TTC549 (cell line): ENCODE data around the gene PELI2.

Experiments
- FAIRE-seq: peaks from 2 replicates; lab custom pipeline; 2012; peaks lifted over from hg19 to GRCh38; lab: Jason Lieb, UNC

The PELI2 gene

DNA sequence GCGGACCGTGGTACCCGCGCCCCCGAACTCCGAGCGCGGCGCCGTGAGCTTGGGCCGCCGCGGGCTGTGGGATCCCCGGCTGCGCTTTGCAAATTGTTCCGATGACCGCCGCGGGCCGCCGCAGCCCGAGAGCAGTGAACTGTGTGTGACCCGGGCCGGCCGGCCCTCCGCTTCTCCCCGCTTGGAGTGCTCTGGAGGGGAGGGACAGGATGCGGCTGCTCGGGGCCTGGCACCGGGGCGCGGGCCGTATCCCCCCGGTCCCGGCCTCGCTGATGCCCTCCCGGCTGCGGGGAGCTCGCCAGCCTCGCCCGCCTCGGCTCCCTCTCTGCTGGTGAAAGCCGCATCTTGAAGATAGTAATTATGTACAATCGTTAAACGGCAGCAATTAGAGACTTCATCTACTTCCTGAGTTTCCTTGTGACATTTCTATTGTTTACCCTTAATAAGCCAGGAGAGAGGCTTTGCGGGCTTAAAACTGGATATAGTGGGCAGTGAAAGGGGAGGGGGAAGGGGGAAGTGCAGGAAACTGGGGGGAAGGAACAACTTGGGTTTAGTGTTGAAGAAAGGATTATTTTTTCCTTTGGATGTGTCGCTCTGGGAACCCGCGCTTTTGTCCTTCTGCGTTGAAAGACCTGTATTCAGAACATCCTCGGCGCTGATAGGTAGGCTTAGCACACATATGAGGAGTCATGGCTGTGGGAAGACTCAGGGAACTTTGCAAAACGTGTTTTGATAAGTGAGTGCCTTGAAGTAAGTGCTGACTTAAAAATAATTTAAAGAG, 1.2 kb downstream of the PELI2 start:
- FAIRE-seq, result no peak

DNA sequence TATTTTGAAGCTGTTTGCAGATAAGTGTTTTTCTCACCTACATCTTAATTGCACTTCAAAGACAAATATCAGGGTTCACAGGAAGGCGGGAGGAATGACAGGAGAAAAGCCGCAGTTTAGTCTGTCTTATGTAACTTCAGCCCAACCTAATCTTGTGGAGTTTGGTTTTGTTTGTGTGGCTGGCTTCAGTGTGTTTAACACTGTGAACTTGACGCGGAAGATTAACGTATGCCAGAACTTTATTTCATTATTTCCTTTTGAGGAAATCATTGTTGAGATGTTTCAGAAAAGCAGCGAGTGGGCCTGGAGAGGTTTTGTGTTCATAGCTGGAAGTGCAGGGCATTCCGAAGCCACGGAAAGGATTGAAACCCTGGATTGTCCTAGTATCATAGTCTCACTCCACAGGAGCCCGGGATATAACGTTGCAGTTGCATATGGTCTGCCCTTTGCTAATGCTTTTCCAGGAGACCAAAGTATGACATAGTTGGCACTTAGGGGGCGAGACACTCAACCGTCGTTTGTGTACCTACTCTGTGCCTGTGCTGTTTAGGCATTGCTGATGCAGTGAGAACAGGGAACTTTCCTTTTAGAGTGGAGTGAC, 2.0 kb downstream of the PELI2 start:
- no peak for FAIRE-seq

DNA sequence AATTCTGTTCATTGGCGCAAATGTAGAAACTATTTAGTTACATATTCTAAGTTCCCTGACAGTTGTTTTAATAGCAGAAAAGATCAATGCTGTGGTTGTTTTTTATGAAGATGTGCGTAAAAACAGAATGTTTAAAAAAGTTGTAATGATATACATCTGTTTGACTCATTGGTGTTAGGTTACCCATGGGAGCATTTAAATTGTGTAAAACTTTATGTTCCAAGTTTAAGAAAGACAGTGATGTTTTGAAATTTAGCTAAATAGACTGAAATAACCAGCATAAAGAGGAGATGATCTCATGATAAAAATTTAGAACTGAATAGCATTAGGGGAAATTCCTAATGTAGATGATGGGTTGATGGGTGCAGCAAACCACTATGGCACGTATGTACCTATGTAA, 3.6 kb downstream of the PELI2 start:
- no peak for FAIRE-seq

DNA sequence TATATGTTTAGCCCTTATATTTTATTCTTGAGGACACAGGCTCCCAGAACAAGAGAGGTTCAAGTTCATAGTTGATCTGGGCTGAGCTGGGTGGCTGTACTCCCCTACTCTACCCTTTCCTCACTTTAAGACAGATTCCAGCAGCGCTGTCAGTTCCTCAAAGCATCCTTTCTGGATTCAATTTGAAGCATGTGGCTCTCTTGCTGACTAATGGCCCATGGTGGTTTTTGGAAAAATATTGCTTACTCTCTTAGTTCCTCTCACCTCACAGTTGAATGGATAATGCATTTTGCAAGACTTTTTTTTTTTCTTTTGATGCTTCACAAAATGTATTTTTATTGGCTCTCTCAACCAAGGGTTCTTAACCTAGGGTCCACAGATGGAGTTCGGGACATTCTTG, 4.1 kb downstream of the PELI2 start:
- FAIRE-seq, result no peak

DNA sequence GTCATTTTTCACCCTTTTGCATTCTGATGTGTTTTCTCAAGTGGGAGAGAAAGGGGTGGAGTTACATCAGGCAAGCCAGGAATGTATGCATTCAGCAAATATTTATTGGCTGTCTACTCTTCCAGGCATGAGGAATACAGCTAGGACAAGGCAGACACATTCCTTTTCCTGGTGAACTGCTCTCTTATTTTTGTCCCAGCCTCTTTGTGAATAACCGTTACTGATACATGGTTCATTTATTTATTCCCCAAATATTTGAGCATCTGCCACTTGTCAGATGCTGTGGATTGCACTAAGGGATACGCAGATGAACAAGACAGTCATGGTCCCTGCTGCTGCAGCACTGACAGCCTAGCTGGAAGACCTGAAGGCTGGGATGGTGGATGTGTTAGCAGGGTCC, 6.1 kb downstream of the PELI2 start:
- FAIRE-seq, result no peak

DNA sequence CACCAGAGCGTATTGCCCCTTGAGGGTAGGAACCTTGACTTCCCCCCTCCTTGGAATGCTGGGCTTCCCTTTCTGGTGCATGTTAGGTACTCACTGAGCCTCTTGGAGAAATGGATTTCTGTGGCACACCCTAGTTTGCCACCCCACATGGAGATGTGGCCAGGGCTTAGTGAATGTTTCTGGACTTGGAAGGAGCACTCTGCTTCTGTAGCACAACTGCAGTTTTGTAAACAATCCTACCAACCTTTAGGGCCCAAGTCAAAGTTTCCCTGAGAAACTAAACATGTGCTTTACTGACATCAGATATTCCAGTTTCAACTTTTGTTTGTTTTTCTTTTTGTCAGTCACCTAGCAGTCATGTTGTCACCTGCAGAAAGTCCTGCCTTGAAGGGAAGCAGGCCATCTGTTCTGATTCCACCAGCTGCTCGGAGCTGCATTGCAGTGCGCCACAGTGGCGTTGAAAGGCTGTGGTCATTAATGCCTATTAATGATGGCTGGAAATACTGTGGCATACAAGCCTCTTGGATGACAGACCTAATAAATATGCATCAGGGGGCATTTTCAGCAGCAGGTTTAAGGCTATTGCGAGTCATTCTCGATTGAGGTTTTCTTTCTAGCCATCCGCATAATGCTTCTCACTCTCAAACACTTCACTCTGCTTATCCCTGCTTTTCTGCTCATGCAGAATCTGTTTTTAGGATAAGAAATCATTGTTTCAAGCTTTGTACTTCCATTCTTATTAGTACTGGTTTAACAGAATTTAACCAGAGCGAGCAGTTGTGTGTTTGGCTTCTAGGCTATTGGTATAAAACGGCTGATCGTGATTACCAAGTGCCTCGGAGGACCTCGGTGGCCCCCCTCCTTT, 7.8 kb downstream of the PELI2 start:
- FAIRE-seq, result no peak

DNA sequence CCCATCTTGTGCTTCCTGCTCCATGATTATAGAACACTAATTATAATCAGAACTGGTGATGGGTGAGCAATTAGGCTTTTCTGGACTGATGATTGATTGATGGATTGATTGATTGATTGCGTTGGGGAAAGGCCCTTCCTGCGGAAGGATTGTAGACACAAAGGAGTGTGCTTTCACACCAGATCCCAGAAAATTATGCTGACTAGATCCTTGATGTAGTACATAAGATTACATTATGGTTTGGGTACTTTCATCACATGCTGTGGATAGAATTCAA, 8.4 kb downstream of the PELI2 start:
- no peak for FAIRE-seq

DNA sequence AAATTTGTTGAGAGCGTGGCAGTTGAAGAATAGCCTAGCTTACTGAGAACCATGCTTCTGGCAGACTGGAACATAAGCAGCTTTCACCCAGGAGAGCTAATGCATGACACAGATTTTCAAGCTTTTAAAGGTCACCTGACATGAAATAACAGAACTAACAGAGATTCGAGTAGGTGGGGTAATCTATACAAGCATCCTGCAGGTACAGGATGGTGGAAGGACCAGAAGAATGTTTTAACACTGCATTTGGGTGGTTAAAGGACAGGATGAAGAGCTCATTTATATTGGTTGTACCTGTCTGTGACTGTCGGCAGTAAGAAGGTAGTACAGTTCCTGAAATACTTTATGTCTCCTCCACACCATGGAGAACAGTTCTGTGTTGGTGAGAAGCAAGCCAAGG, 8.9 kb downstream of the PELI2 start:
- no peak for FAIRE-seq

DNA sequence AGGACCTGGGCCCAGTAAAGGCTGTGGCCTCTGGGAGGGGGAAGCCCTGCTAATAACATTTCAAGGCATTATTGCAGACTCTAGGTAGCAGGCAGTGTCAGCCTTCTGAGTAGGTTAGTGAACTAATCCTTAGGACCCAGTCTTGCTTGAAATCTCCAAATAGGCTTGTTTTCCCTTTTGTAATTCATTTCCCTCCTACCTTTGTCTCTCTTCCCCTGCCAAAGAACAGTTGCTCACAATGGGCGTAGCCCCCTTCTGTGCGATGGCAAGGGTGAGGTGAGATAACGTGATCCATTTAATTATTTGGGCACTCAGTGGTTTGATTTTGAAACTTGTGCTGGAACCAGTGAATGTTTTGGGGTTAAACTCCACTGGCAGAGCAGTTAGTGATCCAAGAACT, 10.9 kb downstream of the PELI2 start:
- no peak for FAIRE-seq

DNA sequence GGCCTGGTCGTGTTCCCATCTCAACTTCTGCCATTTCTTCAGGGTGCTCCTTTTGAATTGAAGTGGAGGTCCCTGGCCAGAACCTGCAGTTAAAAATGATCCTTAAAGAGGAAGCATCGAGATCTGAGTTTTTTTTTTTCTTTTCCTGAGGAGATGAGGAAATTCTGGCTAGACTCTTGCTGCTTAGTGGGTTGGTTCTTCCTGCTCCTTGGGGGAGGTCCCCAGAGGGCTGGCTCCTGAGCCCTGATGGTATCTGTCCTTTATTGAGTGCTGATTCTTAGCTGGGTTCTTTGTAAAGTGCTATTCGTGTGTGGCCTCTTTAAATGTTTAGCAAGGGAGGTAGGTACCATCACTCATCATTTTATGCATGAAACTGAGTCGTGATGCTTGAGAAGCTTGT, 11.7 kb downstream of the PELI2 start:
- no peak for FAIRE-seq

DNA sequence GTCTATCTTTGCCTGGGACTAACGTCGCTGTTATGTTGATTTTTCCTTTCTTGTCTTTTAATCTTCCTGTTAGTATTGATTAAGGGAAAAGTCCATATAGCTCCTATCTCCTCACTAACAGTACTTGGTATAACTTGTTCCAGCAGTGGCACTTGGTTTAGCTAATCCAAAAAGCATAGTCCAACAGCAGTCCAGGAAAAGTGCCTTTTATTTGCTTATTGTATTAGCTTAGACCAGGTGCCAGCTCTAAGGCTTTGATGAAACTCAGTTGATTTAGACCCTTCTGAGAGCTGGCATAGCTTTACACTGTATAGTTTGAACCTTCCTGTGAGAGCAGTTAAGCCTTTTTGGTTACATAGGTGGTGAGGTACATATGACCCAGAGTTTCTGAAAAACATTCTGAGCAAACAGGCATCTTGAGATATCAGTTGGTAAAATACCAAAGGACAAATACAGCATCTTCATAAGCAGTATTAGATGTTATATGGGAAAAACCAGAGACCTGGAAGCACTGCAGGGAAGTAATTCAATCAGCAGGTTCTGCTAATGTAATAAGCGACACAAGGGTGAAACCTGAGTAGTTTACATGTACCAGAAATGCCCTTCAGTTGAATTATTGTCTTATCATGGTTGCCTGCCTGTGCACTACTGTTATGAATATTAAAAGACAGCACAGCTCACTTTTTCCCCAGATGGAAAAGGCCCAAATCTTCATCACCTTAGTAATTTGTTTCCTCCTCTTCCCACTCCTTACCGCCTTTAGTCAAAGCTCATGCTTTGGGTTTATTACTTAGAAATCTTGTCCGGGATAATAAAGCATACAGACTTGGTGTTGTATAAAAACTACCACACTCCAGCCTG, 13.0 kb downstream of the PELI2 start:
- no peak for FAIRE-seq

DNA sequence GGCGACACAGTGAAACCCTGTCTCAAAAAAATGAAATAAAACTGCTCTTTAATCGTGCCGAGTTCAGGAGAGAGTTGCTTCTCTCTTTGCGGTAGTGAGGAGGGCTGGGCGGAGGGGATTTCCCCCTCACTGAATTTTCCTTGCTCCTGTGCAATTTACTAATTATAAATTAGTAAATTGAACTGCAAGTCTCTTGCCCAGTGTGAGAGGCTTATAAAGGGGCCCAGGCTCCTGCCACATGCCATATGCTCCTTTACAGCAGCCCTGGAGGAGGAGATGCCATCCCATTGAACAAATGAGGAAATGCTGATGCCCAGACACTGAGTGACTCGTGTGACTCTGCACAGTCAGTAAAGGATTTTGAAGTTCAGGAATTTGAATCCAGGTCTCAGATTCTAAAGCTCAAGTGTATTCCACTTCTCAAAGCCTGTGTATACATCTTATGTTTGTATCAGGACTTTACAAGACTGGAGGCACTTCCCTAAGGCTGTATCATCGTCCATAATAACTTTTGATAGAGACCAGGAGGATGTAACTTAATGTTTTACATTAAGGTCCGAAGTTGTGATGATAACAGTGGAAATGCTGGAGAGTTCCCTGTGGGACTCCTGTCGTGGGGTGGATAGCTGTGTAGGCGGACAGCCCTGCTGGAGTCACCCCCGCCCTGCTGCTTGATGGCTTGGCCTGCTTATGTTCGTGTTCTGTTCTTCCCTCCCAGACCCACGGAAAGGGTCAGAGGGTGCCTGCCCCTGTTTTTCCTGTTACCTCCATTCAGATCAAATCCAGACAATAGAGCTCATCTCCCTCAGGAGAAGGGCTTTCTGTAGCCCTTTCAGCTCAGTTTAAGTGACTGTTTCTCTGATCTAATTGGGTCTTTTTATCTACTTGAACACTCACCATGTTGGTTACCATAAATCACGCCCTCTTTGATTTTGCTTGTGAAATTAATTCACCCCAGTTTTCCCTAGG, 13.9 kb downstream of the PELI2 start:
- no peak for FAIRE-seq

DNA sequence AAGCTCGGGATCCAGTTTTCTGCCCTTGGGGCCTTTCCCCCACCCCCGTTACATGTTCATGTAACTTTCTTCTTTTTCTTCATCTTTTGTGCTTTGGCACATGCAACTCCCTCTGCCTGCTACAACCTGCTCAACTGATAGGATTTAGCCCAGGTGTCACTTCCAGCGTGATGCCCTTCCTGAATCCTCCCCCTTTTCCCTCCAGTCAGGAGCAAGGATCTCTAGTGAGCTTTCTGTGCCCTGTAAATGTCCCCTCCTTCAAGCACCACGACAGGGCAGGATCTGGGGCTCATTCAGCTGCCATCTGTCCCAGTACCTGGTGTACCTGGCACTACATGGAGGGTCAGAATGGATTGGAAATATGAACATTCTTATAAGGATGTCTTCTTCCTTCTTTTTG, 15.3 kb downstream of the PELI2 start:
- no peak for FAIRE-seq

DNA sequence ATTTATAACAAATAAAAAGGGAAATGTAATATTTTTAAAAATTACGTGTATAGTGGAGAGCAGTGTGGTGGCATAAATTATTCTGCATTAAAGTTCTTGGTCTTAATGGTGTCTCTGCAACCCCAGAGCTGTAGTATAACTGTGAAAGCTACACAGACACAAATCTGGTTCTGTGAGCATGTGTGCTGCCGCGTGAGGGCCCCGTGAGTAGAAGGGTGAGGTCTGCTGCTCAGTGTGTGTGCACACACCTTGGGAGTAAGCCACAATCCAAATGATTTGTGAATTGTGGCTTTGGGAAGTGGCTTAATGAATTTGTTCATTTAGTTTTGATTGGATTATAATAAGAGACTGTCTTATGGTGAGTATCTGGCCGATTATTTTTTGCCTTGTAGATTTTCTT, 16.8 kb downstream of the PELI2 start:
- FAIRE-seq, result no peak

DNA sequence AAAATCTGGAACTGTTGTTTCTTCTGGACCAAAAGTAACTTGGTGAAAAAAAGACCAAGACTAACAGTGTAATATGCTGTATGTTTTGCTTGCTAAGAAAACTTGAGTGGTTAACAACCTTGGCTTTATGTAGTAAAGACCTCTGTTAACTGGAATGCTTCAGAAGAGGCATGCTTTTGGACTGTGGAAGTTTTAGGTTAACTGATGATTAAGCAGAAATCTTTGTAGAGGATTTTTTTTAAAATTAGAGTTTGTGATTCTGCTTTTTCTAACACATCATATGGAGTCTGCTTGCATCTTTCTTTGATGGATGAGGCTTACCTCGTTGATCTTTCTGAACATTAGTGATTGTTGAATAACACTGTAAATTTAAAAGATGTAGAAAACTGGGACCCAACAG, 17.5 kb downstream of the PELI2 start:
- no peak for FAIRE-seq

DNA sequence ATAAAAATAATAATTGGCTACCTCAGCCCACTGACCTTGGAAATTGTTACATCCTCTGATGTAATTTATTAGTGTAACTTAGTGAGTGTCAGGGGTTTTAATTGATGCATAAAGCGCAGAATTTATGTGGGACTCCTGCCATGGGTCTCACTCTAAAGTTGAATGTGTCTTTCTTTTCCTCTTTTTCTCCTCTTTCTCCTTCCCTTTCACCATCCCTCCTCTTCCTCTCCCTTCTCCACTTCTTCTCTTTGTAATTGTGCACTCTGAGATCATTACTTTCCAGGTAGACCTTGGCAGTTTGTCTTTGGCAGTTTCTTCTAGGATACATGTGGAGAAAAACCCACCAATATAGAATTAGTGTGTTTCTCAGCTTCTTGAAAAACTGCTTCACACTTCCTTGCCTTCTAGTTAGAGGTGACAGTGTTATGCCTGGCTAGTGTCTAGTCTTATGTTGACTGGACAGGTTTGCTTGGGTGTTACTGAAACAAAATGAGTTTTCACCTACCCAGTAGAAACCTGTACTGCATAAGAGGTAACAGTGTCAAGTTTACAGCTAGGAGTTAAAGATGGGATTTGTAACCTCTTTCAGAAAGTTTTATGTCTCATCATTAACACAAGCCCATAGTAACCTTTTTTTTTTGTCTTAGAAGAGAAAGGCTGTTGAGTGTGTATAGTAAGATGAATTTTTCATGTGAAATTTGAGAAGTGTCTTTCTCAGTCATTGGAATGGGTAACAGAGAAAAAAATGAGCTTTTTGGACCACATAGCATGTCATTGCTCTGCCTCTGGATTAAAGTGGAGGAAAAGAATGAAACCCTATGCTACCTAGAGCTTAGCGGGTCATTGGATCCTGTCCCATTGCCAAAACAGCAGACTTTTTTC, 18.6 kb downstream of the PELI2 start:
- FAIRE-seq, result no peak

DNA sequence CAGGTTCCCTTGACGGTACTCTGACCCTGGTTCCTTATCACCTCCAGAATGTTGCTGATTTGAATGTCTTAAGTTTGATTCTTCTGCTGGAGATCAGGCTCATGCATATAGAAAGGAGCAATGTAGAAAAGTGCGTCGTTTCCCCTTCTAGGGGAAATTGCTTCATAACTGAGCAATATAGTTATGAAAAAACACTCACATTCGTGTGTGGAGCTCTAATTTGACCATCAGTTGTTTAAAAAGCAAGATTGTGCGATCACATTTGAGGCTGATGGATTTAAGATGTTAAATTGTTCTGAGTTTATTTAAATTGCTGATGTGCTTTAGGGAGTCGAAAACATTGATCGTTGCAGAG, 19.2 kb downstream of the PELI2 start:
- no peak for FAIRE-seq

DNA sequence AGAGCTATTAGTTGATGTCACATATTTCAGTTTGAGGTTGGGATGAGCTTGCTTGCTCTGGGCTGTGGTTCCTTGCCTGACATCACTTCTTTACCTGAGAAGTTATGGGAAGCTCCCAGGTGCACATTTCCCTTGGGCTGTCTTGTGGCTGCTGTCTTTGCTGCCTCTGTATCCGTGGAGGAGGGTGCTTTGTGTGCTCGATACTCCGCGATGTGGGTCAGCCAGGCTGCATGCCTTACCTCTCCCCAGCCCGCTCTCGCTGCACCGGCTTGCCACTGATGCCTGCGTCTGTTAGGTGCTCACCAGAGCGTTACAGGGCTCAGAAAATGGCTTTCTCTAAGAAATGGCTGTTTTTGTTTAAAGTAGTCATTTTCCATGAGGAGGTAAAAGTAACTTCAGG, 19.6 kb downstream of the PELI2 start:
- no peak for FAIRE-seq

DNA sequence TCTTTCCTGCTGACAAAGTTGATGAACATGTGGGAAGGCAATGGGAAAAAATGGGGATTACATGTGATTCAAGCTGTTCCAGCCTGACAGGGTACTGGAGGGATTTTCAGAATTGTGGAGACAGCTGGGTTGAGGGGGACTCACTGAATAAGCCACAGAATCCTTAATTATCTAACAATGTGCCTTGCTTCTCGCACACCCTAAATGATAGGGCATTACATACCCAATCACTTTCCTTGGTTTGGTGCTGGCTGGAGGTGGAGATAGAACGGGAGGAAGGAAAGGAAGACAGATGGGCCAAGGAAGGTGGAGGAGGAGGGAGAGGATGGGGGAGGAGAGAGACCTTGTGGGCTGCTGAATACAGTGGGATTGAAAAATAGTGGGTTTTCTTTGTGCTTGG, 20.7 kb downstream of the PELI2 start:
- FAIRE-seq, result no peak

DNA sequence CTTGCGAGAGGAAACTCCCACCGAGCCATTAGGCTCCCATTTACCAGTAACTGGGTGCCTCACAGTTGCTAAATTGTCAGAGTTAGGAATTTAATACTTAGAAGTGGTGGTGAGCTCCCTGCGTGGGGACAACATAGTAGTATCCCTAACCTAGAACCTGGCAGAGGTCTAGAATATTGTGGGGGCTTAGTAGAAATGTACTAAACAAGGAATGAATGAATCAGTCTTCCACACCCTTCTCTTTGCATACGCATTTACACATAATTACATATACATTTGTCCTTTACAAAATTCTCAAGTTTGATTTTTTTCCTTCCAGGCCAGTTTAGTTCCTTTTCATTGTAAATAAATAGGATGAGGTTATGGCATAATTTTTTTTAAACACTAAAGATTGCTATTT, 24.1 kb downstream of the PELI2 start:
- no peak for FAIRE-seq

DNA sequence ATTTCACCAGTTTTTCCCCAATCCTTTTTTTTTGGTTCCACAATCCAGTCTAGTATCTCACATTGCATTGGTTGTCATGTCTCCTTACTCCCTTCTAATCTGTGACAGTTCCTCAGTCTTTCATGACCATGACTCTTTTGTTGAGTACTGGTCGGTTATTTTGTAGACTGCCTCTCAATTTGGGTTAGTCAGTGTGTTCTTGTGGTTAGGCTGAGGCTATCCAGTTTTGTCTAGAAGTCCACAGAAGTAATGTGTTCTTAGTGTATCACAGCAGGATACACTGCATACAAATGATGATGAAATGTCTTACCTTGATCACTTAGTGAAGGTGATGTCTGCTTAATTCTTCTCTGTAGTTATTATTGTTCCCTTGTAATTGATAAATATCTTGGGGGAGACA, 24.8 kb downstream of the PELI2 start:
- no peak for FAIRE-seq
